HG03025 (cell line): ENCODE measurements around the gene CPNE5.

Experiments
- ATAC-seq: cut with Tn5 transposase; IDR thresholded peaks from one replicate; pipeline ENCODE4 v1.9.1; 2021; ENCODE audit warnings: mild to moderate bottlenecking, moderate library complexity; ENCODE audit not compliant: unreplicated experiment, low FRiP score

Gene CPNE5

DNA sequence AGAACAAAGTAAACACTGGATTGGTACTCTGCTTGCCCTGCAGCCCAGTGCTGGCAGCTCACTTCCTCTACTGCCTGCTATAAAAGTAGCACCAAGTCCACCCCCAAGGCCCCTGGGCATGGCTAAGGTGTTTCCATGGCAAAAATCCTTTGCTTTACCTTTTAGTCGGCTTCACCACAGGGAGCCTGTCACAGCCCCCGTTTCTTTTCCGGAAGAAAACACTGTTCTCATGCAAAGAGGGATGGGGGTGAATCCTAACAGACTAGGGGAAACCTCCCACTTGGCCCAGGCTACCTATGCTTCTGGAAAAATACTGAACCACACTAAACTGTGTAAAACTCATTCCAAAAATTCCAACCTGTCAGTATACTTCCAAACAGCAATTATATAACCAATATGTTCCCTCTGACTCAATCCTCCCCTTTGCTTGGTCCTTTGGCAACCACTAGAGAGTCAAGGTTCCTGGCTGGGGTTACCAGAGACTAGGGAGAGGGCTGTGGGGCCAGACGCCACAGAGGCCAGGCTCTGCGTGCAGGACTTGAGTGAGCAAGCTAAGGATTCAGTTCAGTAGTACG lies 19.2 kb upstream of the CPNE5 start:
- no peak for ATAC-seq

GRCh38 chr6:36857325-36857724 lies 18.1 kb upstream of the CPNE5 start:
- ATAC-seq, result no peak

- ATAC-seq, result no peak
These were observed 17.0 kb upstream of the CPNE5 start for GRCh38 chr6:36856277-36856676.

- ATAC-seq, result no peak
These were observed 16.5 kb upstream of the CPNE5 start for GRCh38 chr6:36855750-36856149.

DNA sequence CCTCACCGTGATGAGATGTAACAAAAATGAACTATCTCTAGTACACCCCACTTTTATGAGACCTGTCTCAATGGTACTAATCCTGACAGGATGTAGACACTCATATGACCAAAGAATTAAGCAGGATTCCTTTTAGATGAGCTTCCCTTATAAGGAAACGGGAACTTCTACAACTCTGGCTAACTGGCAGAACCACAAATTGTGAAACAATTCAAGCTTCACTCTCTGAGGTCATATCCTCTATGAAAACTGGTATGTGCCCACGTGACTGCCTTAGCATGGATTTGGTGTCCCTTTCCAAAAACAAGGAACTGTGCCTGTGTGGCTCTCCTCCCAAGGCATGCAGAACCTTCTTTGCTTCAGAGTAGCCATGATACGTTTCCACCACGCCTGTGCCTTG lies 14.1 kb upstream of the CPNE5 start:
- no peak for ATAC-seq

DNA sequence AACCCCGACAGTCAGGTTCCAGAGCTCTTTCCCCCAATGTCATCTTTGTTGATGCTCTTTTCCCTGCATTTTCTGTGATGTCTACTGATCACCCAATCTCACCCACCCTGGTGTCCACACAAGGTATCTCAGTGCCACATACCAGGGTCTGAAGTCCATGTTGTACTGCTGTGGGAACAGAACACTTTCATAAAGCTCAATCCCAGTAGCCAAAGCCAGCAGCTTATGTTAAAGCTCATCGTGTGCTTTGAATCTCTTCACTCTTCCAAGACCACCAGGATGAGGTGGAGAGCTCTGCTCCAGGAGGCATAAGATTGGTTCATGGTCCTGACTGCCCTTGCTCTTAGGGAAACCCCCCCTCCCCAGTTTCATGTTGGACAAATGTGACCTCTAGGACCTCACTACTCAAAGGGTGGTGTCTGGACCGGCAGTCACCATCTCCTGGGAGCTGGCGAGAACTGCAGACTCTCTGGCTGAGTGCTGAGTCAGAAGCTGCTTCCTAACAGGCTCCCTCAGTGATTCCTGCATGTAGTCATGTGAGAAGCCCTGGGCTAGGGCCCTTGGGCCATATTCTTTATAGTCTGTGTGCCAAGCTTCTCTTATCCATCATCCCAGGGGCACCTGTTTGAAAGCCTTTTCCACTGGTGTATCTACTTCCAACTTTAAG lies 13.4 kb upstream of the CPNE5 start:
- ATAC-seq, result no peak

DNA sequence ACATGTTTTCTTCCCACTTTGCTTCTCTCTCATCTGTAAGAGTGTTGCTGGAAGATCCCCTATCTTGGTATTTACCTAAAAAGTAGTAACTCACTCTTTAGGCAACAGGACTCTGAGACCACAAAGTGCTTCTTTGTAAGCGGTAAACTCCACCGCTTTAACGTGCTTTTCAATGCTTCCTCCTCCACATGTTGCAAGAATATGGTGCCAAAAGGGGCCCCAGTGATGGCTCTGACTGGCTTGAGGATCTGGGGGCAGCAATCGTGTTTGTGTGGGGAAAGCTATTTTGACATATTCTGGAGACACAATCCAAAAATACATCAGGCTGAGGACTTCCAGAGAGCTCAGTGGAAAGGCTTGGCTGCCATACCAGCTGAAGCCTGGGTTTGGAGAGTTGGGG lies 12.4 kb upstream of the CPNE5 start:
- ATAC-seq, result no peak

DNA sequence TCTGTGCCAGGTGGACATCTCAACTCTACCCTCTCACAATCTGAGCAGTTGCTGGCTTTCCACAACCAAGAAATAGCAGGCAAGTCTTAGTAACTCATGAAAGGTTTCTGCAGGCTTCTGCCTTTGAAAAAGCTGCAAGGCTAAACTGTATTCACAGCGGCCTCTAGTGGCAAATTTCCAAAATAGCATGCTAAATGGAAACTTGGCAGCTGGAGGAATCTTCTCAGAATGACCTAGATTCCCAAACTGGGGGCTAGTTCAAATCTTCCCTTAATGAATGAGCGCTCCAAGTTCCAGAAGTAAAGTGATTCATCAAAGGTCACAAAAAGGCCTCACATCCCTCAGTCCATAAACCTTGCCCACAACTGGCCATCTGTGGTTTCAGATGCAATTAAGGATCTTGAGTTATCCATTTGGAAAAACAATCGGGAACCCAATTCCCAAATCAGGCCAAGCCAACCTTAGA lies 11.9 kb upstream of the CPNE5 start:
- no peak for ATAC-seq

DNA sequence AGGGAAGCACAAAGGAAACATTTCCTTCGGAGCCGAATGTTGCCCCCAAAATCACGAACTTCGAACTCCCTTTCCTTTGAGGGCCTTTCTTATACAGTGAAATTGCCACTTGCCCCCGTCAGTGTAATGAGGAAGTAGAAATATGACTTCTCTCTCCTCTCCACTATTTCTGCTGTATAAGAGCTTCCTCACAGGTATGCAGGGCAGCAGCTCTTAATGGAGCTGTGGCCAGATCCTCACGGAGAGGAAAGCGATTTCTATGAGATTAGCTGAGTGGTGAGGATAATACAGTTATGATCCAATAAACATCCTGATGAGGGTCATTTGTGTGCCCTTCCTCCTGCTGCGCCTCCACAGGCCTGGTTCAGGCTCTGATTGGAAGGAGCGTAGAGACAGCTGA lies 10.8 kb upstream of the CPNE5 start:
- no peak for ATAC-seq

- ATAC-seq, result no peak
These were observed 9.6 kb upstream of the CPNE5 start for GRCh38 chr6:36848658-36849441.

DNA sequence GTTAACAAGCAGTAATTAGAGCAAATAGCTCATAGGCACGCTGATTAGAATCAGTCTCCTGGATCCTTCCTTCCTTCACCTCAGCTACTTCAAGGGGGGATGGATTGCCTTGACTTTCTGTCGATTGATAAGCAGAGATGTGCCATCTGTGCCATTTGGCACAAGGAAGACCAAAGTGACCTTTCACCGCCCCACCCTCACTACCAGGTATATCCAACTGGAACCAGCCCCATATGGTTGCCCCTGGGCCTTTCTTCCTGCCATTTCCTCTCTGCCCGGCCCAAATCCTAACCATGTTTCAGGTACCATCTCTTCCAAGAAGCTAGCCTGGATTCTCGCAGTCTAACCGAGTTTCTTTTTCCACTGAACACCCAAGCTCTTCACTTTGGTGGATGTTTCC lies 8.7 kb upstream of the CPNE5 start:
- no peak for ATAC-seq

- no peak for ATAC-seq
These were observed 7.9 kb upstream of the CPNE5 start for GRCh38 chr6:36847152-36847551.

- no peak for ATAC-seq
These were observed 6.0 kb upstream of the CPNE5 start for GRCh38 chr6:36845233-36845632.

DNA sequence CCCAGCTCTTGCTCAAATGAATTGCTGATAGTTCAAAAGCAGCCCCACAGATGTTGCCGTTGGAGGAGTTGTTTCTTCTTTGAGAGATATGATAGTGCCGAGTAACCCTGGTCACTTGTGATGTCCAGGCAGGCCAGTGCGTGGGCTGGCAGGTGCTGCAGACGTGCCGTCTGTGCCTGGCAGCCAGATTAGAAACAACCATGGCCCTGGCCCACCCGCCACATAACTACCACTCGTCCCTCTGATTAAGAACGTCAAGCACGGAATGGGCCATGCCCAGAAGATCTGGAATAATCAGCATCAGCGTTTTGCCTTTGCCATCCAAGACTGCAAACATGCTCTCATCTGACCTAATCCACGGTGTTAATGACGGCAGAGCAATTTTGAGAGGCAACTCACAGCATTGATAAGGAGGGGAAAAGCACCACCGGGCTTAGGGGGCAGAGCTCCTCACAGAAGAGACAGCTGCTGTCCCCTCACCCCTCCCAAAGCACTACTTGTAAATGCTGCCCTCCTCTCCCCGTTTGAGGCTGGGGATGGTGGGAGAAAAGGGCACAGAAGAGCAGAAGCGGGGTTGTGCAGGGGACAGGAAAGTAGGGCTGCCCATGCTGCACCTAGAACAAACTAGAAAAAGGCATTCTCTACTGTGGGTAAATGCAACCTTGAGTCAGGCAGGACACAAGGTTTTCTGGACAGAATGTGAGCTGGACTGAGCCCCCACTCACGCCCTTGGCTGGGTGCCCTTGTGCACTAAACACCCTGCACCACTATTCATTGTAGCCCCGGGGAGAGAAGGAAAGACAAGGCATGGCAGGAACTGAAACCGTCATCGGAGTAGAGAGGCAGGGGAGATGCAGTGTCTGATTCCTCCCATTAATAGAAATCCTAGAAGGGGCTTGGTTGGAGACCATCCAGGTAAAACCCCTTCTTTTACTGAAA lies 5.3 kb upstream of the CPNE5 start:
- no peak for ATAC-seq

- ATAC-seq, result no peak
These were observed 3.9 kb upstream of the CPNE5 start for GRCh38 chr6:36843170-36843569.

DNA sequence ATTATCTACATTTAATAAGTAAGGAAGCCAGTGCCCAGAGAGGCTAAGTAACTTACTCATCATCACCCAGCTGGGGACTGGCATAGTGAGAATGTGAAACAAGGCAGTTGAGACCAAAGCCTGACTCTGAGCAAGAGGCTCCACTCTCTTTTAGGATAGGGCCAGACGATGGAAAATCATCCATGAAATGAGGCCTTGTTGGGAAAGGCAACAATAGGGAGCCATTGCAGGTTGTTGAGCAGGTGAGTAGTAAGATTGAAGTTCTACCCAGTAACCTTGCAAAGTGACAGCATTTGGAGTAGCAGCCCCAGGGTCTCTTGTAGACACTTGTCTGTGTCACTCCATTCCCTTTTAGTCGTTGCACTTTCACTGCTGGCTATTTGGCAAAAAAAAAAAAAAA lies 2.5 kb upstream of the CPNE5 start:
- no peak for ATAC-seq

DNA sequence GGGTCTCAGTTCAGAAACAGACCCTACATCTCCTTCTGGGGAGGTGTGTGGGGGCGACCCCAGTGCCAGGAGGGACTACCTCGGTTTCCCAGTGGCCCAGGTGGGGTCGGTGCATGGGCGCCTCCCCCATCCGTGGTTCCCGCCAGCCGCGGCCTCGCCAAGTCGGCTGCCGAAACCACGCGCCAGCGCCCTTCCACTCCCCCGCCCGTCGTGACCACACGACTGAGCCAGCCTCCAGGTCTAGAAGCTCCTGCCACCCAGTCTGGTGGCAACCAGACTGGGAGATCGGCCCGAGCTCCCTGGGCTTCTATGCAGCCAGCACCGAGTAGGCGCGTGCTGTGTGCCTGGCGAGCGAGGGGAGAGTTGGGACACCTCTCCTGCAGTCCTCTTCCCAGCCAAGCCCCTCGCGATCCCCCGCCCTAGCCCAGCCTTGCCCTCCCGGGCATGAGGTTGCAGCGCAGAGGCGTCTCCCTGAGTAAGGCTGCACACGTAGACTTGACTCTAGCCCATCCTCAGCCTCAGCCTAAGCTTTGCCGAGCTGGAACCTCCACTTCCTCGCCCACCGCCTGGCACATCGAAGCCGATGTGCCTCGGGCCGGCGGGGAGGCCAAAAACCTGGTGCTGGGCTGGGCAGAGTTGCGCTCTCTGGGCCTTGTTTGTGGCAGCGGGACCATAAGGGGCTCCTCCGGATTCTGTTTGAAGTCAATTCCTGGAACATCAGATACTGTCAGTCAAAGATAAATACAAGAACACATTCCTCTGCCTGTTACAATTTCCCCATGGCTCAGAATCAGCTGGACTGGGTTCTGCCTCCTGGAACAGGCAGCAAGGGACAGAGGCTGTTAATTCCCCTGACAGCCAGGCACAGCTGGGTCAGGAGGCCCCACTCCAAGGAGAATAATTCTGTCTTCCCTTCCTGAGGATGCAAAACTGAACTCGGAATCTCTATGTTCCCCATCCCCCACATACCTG lies 1.5 kb upstream of the CPNE5 start:
- no peak for ATAC-seq

GRCh38 chr6:36839749-36840431 lies 646 bp upstream of the CPNE5 start:
- ATAC-seq, result no peak

DNA sequence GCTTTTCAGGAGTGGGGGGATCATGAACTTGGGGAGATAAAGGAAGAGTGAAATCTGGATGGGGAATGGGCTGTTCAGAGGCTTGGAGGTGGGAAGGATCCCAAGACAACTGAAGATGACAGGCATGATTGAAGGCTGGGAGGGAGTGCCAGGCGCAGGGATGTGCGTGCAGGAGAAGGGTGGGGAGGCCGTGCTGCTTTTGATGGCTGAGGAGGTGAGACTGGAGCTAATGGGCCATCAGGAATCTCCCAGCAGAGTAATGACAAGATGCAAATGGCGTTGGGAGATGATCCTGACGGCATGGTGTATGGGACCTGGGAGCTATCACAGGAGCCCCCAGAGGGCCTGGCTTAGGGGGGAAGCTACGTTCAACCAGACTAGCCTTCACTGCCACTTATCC lies 1.6 kb downstream of the CPNE5 start:
- ATAC-seq, result no peak
